Stimulated activated CD4-positive, alpha-beta T cell treated with anti-CD3 and anti-CD28 coated beads, Interleukin-2, amount 100 ng/mL, for 24 hours (primary cell): ENCODE data around the gene PRDM16.

Source experiments
- DNase-seq, 2 donors: peaks; one replicate each; pipeline ENCODE4 v3.0.0-alpha.2; 2020

Gene PRDM16

DNA sequence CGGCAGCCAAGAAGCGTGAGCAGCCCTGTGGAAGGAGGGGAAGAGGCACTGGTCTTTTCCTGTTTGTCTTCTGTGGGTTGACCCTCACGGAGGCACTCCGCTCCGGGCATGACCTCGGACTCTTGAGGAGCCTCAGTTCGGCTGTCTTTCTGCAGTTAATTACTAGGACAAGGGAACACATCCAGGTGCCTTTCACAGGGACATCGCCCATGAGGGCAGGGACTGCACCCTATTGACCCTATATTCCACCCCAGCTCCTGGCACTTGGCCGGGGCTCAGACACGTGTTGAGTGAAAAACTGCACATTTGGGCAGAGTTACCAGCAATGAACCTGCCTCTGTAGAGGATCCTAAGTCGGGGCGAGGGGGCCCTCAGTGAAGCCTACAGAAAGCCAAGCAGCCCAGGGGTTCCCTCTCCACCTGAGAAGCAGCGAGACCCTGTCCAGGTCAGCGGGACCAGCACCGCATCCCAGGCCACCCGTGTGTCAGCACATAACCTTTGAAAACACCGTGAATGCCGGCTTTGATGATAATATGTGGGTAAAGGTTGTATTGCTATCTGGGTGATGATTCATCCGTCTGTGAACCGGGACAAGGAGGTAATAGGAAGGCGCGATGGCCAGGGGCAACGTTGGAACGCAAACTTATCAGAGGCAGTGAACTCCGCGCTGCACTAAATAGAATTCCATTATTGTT lies 224.0 kb downstream of the PRDM16 start:
- DNase-seq, result no peak

DNA sequence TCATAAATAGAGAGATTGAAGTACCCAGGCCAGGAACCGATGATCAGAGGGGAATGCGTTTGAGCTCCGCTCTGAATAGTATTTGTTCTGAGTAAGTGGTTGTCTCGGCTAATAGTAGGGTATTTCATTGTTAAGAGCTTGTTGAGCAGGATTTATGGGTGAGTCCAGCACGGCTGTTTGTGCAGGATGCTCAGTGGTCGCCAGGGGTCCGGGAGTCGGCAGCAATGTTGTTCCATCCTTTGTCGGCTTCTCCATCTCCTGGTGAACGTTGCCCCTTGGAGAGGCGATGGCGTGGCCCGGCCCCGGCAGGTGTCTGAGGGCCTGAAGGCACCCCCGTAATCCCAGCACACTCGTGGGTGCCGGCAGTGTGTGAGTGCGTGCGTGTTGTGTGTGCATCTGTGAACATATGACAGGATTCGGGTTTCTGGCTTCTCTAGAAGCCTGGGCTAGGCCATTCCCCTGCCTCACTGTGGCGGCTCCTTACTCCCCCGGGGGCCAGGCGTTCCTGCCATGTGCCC lies 224.6 kb downstream of the PRDM16 start:
- no peak for DNase-seq

DNA sequence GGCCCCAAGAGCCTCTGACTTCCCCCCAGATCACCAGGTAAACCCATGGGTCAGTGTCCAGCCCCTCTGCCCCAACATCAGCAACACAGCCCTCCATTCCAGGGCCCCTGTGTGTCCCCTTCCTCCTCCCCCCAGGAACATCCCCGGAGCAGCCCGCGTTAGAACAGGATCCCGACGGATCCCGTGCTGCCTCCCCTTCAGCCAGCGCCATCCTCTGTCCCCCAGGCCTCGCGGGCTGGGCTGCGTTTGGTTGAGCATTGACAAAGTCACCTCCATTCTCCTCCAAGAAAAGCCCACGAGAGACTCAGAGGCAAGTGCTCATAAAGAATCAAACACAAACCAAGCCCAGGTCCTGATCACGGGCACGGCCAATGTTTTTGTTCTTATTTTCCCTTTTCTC lies 225.4 kb downstream of the PRDM16 start:
- no peak for DNase-seq

DNA sequence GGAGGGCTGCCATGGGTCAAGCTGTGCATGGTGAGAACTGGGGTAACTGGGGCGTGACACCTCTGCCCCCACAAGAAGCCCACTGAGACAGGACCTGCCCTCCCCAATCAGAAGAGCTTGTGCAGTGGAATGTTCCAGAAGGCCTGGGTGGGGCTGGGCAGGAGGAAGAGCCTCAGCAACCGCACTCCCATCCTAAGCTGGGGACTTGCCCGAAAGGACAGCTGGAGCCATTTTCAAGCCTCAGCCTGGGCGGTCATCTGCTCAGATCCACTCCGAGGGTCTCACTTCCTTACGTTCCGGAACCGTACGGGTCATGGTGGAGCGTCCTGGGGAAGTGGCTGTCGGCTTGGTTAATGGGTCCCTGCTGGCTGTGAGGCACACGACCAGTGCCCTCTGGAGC lies 226.8 kb downstream of the PRDM16 start:
- no peak for DNase-seq

DNA sequence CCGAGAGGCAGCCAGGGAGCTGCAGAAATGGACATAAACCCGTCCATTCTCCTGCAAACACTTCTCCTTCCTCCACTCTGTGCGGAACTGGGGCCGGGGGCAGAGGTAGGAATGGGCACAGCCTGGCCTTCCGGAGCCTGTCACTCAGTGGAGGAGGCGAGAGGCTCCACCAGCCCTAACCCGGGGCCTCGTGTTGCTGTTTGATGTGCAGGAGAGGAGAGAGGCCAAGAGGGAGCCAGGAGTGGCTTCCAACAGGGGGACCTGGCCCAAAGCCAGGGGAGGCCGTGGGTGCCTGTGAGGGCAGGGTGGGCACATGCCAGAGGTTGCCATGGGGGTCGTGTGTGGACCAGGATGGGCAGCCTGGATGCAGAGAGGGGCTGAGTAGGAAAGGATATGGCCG lies 227.3 kb downstream of the PRDM16 start:
- no peak for DNase-seq

DNA sequence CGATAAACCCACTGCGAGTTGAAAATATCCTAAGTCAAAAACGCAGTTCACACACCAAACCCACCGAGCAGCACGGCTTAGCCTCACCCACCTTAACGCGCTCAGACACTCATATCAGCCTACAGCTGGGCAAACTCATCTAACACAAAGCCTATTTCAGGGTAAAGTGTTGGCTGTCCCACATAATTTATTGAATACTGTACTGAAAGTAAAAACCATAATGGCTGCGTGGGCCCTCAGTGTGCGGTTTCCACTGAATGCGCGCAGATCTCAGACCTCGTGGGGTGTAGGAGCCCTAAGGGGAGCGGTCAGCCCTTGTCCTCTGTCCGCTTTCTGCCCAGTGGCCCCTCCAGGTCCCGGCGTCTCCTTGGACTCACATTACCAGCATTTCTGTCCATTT lies 227.8 kb downstream of the PRDM16 start:
- DNase-seq, result no peak

DNA sequence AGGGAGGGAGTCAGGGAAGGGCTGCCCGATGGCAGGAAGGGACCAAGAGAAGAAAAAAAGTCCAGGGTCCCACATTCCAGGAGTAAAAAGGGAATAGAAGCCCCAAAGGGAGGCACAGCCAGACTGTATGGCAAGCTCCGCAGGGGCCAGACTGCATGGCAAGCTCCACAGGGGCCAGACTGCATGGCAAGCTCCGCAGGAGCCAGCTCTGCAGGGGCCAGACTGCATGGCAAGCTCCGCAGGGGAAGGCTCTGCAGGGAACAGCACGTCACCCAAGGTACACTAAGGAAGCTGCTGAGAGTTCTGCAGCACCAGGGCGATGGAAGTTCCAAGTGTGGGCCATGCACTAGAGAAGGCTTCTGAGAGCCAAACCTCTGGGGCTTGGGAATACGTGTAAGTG lies 228.8 kb downstream of the PRDM16 start:
- DNase-seq, result no peak

DNA sequence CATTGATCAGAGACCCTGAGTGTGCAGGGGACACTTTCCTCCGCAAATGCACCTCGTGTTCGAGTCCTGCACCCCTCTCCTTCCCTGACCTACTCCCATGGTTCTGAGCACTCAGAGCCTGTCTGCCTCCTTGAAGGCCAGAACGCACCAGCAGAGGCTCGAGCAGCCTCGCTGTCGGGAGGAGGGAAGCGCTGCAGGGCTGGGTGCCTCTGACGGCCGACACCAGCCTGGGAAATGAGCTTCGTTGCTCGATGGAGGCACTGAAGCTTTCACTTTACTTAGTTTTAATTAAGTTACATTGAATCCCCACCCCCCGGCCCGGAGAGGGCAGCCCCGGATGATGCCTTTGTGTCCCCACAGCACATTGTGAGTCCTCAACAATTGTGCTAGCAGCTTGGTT lies 229.2 kb downstream of the PRDM16 start:
- no peak for DNase-seq

DNA sequence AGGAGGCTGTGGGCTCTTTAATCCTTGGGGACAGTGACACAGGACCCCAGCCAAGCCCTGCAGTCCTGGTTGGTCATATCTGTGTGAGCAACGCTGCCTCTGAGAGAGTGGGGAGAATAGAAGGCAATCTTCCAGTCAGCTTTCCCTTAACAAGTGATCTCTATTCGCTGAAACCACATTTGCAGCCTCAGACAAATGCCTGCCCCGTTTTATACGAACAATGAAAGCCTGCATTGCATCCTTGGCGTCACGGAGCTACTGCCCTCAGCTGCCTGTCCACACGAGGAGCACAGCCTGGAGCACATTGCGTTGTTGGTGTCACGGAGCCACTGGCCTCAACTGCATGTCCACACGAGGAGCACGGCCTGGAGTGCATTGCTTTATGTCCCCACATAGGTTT lies 235.2 kb downstream of the PRDM16 start:
- DNase-seq, result no peak

DNA sequence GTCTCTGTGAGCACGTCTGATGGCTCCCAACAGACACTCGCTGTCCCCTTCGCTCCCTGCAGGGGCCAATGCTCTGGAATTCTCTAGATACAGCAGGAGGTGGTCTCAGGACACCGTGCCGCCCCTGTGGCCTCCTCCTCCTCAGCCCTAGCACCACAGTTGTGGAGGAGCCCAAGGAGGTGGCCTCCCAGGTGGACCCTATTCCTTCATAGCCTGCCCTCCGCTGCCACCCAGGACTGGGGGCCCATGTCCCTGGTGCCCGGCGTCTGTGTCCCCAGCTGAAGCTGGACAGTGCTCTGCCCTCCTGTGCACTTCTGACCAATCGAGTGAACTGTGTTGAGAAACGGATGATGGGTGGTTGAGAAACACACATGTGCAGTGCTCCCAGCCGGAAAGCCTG lies 235.7 kb downstream of the PRDM16 start:
- DNase-seq, result no peak

DNA sequence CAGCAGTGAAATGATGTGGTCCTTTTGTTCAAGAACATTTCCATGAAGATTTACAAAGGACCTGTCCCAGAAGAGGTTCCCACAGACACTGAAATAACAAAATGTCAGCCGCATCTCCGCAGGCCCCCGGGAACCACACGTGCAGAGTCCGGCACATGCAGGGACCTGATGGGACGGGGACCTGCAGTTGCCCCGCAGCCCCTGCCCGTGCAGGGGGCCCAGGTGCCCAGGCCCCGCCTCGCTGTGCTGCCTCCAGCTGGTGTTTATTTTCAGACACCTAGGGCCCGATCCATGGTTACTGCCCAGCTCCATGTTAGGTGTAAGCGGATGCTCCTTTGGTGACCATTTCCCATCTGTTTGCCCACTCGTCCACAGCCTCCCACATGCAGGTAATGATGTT lies 236.2 kb downstream of the PRDM16 start:
- DNase-seq, result no peak

DNA sequence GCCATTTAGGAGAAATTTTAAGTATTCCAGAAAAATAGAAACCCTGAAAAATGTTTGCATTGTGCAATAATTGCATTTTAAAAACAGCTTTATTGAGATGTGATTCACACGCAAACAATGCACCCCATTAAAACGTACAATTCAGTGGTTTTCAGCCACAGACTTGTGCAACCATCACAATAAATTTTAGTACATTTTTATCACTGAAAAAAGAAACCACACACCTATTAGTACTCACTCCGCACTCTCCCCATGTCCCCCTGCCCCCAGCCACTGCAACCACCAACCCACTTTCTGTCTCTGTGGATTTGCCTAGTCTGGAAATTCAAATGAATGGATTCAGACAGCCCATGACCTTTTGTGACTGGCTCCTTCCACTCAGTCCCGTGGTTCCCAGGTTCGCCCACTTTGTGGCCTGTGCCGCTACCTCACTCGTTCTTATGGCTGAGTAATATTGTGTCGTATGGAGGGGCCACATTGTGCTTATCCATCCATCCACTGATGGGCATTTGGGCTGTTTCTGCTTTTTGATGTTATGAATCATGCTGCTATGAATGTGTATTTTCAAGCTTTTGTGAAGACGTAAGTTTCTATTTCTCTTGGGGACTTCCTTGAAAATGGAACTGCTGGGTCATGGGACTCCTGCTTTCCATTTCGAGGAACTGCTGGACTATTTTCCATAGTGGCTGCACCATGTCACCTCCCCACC lies 237.7 kb downstream of the PRDM16 start:
- DNase-seq, result no peak

DNA sequence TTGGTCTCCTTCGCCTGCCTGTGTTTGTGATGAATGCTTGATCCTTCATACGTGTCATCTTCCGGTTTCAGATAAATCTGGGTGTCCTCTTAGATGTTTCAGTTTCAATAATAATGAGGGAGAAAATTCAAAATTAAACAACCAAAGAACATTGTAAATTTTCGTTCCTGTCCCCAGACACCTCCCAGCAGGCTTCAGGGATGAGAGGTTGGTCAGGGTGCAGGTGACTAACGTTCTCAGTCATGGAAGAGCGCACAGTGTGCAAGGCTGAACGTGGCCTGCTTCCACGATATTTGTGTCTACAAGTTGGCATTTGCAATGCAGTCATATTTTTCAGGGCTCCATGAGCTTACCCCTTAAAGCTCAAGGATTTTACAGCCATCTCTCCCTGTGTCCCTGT lies 238.4 kb downstream of the PRDM16 start:
- no peak for DNase-seq

DNA sequence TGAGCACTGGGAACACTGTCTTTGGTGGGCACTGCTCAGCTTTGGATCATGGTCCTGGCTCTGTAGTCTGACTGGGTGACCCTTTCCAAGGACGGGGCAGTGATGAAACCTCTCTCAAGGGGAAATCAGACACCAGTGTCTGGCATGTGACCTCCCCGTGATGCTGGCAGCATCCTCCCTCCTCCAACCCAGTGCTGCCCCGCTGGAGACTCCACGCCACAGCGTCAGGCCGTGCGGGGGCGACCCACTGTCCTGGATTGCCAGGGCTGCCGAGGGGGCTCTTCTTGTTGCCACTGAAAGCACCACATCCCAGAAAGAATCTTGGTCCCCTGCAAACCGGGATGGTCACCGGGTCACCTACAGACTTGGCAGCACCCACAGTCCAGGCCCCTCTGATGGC lies 239.1 kb downstream of the PRDM16 start:
- DNase-seq, result no peak

DNA sequence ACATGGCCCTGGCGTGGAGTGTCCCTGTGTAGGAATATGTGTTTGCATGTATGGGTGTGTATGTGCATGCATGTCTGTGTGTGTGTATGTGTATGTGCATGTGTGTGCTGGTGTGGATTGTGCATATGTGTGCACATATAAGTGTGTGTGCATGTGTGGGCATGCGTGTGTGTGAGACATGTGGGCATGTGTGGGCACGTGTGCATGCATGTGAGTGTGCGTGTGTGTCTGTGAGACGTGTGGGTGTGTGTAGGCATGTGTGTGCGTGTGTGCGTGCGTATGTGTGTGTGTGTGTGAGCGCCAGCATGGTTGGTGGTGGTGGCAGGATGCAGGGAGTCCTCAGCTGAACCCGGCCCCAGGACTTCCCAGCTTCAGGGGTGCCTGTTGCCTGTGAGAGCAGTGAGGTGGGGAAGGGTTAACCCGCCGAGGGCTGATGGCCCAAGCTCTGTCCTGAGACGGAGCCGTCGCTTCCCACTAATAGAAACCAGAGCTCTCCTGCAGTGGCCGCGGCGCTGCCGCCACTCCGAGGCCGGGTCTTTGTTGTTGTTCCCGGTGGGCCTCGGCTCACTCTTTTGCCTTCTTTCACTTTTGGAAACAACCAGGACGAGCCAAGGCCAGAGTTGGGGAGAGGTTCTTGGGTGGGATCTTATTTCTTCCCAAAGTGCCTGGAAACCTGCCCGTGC lies 241.9 kb downstream of the PRDM16 start:
- no peak for DNase-seq

DNA sequence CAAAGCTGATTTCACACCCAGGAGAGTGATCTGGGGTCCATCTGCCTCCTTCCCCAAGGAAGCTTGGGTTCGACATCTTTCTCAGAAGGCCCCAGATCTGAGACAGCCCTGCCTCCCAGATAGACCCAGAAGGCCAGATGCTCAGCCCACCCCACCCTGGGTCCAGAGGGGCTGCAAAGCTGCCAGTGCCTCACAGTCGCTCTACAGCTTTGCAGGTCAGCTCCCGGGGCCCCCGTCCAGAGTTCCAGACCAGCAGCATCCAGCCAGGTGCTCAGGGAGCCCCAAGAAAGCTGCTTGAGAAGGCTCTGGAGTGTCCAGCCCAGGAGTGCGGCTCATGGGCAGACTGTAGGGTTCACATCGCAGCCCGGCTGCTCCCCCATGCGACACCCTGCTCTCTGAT lies 242.7 kb downstream of the PRDM16 start:
- no peak for DNase-seq

DNA sequence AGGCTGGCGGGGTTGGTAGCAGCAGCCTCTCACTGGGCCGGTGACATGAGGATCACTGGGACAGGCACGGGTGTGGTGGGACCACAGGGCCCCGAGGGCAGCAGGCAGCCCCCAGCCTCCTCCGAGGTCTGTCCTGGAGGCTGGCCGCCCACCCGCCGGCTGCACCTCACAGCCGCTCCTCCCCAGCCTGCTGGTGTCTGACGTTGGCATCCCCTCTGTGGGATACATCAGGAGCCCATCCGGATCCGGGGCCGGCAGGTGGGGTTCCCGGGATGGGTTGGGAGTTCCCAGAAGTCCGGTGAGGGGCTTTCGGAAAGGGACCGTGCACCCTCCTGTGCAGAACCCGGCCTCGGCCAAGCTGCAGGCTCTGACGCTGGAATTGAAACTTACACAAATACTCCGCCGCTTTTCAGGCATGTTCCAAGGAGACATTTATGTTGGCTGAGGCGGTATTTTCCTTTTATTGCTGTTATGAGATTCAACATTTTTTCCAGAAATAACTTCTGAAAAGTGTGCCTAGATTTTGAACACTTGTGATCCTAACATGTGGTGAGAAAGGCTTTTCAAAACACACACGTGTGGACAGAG lies 243.4 kb downstream of the PRDM16 start:
- no peak for DNase-seq

DNA sequence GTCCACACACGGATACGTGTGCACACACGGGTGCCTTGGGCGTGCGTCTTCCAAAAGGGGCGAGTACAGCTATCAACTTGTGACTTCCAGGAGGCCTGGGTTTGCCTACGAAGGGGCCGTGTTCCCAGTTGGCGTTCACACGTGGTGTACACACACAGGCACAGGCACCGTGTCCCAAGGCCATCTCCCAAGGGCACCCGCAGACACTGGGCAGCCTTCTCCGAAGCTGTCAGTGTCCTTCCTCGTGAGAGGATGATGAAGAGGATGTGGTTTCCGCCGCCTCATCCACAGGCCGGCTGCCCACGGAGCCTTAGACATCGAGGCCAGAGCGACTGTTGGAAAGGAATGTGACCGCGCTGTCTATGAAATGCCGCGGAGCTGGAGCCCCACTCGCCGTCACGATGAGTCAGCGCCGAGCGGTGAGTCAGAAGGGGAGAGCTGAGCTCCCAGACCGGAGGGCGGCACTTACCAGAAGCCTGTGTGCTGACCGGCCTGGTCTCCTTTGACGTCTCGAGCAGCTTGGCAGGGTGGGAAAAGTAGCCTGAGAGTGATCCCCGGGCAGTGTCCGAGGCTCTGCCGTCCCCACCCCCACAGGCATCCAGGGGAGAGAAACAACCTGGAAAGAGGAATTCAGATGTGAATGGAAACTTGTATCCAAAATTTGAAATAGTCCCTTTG lies 244.0 kb downstream of the PRDM16 start:
- DNase-seq, result peak; percentile 55 to 79

DNA sequence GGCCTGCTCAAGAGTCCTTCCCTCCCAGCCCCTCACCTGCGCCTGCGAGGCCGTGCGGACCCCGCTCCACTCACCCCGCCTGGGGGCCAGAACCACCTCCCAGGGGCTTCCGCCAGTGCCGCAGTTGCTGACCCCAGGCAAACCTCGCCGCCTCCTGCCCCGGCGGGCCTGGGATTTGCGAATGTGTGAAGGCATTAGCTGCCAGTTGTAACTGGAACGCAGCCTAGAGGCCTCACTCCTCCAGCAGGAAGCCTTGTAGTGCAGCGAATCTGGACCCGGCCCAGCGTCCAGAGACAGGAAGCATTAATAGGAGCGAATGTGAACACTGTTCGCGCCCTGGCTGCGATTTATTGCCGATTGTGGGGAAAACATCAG lies 244.6 kb downstream of the PRDM16 start:
- DNase-seq, result no peak

DNA sequence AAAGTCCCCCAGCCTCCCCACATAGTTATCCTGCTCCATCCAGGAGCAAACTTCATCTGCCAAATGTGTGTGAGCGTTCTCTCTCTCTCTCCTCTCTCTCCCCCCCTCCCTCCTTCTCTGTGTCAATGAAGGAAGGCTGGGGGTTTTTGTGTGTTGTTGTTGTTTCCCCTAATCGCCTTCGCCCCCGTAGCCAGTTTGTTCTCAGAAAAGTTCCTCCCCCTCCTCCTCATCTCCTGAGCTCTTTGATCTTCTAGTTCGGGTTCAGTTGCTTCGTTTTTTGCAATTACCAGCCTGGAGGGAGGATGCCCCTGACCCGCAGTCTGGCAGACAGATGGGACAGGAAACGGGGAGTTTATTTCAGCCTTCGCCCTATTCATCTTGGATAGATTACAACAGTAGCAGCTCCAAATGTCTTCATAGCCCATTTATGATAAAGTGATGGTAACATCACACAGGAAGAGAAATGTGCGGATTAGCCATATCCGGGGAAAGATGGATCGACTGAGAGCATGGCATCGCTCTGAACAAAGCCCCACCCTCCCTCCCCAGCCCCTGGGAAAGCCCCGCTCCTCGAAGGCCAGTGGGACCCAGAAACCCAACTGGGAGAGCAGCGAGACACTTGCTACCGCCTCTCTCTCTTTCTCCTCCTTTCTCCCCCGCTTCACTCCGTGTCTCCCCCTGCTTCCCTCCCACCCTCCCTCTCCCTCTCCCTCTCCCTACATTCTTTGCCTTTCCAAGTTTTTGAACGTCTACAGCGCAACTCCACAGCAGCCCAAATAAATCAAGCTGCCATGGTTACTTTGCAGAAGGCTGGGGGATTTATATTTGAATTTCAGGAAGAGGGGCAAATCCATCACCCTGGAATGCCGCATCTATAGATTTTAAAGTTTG lies 245.7 kb downstream of the PRDM16 start:
- no peak for DNase-seq

DNA sequence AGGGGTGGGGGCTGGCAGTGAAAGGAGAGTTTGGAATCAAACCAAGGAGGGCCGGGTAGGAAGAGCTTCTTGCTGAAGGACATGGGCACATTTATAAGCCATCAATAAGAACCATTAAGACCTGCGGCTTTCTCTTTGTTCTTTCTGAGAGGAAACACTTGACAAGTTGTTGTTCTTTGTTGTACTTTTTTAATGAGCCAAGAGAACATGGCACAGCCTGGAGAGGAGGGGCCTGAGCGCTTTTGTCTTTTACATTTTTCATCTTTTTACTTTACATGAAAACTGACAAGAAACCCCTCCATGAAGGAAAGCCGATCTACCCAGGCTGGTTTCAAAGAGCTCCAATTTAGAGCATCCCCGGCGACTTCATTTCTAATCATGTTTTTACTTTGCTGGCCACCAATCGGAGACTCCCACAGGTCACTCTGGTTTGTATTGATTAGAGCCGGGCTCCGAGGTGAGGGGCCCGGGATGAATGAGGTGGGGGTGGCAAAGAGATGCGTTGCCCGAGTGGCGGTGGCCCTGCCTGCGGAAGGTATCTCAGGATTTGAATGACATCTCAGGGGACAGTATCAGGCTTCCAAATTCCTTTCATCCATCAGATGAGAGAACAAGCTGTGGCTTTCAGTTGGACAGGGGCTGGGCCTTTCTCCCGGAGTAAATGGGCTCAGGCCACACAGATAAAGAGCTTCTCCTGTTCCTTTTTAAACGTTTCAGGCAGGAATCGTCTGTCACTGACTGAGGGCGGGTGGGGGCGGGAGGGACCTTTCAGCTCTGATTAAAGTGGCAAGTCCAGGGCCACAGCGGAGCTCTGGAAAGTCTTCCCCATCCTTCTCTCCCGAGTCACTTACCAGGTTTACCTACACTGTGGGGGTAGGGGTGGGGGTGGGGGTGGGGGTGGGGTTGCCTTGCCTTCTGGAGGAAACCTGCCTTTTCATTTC lies 246.7 kb downstream of the PRDM16 start:
- DNase-seq, result no peak
